Colonic mucosa (tissue), 4 donors: Measurements from ENCODE around the gene ARID1B. TPM values are rescaled to one million over a fixed set of nuclear protein-coding genes. Genes with fewer than 3 reads are reported as not detected.

Experiments used
- DNase-seq: peaks from one replicate; pipeline ENCODE4 v3.0.0-alpha.2; 2020
- H3K27ac ChIP-seq: fragments of 200-600 bp; one replicate; pipeline ENCODE4 v1.8.0; 2021
- H3K27me3 ChIP-seq: fragments of 200-600 bp; one replicate; pipeline ENCODE4 v1.8.0; 2021
- H3K36me3 ChIP-seq: fragments of 200-600 bp; one replicate; pipeline ENCODE4 v1.8.0; 2021
- H3K4me1 ChIP-seq: fragments of 200-600 bp; one replicate; pipeline ENCODE4 v1.8.0; 2021; ENCODE audit warnings: mild to moderate bottlenecking
- H3K4me3 ChIP-seq: fragments of 200-600 bp; one replicate; pipeline ENCODE4 v1.8.0; 2021
- H3K9ac ChIP-seq, 2 donors: one replicate each; pipeline ENCODE4 v1.7.0; 2013; ENCODE audit warnings: control low read depth in 2 of 2, low read depth in 2 of 2, low read length in 2 of 2
- H3K9me3 ChIP-seq: fragments of 200-600 bp; one replicate; pipeline ENCODE4 v1.8.0; 2021
- intact Hi-C: fragments of 100-400 bp; cut with DNase I; formaldehyde crosslinking; loops from one replicate; pipeline ENCODE4 v1.14.1; 2022
- total RNA-seq, 2 donors: library from RNA; stranded (reverse); fragmentation: NEBNext Ultra II Directional in 1 of 2; extraction: Animal tissue kit (Norgen Biotek cat#: 25700) in 1 of 2; gene quantifications; one replicate each; pipeline ENCODE4 v1.2.1, GENCODE V29; 2021
- TF ChIP-seq, protein P1 (sequence below): fragments of 200-600 bp; IDR thresholded peaks from one replicate; pipeline ENCODE4 v1.8.0; 2022; ENCODE audit warnings: antibody characterized with exemption, mild to moderate bottlenecking
- donor health status: healthy.
- donor health status: DM: no; HTN: no; CAD: no.
- donor health status: DM: no; HTN: no; CAD: no.

The ARID1B gene
- total RNA-seq, 2 donors from 2014 or later: 61.3 to 71.5 TPM

DNA sequence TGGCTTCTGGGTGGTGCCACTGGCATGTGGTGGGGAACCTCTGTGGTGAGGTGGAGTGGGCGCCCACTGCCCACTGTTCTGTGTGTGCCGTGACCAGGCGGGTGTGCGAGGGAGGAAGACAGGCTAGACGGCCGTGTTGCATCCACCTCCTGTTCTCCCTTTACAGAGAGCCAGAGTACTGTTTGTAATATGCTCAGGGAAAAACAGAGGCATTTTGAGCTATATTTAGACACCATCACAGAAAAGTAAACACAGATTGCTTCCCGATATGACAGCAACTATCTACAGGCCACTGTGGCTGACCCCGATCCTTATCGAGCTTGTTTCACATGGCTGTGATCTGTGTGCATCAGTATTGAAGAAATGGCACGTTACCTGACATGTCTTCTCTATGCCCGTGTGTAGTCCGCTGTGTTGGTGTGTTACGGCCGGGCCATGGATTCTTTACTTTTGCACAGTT is 45.6 kb downstream of the ARID1B start:
- Histone ChIP-seq H3K4me1 (no peaks in the 10 kb centered on the region), H3K27ac (no peak overlapping the region), H3K9ac (no peak overlapping the region), H3K4me3 (no peak overlapping the region), H3K9me3 (no peaks in the 10 kb centered on the region), H3K27me3 (no peaks in the 10 kb centered on the region), H3K36me3 (no peaks in the 10 kb centered on the region)
- TF ChIP-seq, protein P1, sequence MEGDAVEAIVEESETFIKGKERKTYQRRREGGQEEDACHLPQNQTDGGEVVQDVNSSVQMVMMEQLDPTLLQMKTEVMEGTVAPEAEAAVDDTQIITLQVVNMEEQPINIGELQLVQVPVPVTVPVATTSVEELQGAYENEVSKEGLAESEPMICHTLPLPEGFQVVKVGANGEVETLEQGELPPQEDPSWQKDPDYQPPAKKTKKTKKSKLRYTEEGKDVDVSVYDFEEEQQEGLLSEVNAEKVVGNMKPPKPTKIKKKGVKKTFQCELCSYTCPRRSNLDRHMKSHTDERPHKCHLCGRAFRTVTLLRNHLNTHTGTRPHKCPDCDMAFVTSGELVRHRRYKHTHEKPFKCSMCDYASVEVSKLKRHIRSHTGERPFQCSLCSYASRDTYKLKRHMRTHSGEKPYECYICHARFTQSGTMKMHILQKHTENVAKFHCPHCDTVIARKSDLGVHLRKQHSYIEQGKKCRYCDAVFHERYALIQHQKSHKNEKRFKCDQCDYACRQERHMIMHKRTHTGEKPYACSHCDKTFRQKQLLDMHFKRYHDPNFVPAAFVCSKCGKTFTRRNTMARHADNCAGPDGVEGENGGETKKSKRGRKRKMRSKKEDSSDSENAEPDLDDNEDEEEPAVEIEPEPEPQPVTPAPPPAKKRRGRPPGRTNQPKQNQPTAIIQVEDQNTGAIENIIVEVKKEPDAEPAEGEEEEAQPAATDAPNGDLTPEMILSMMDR: no peak
- DNase-seq: no peak
- intact Hi-C loops: no loop called here

DNA sequence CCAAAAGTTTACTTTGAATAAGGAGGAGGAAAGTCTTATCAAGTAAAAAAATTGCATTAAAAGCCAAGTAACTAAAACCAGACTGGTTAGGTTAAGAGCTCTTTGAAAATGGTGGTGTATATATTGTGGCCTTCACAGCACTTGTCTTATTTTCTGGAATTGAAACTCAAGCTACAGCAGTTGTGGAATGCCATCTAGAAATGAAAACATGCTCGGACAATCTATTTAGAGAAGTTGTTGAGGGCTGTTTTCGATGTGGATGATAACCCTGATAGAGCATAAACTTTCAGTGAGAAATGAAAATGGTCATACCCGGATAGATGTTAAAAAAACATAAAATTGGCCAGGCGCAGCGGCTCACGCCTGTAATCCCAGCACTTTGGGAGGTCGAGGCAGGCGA is 47.0 kb downstream of the ARID1B start:
- Histone ChIP-seq H3K9ac (no peak overlapping the region), H3K4me1 (no peaks in the 10 kb centered on the region), H3K27me3 (no peaks in the 10 kb centered on the region), H3K4me3 (no peak overlapping the region), H3K27ac (no peak overlapping the region), H3K36me3 (no peaks in the 10 kb centered on the region), H3K9me3 (no peaks in the 10 kb centered on the region)
- no peak for DNase-seq
- TF ChIP-seq, protein P1: no peak
- intact Hi-C loops: no loop called here

DNA sequence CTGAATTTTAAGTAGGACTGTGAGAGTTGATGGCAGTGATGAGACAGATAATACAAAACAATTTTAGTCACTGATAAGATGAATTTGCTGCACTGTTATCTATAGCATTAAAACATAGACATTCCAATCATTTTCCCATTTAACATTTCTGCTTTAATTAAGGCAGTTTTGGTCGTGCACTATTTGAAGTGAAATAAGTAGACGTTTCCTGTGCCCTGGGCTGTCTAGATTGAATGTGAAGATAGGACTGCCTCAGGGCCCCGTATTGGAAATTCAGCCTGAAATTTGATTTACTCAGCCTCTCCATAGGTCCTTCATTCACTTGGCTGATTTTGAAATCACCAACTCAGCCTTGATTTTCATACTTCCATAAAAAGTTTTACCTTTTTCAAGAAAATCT is 48.3 kb downstream of the ARID1B start:
- Histone ChIP-seq H3K9me3 (no peaks in the 10 kb centered on the region), H3K4me3 (no peak overlapping the region), H3K27ac (no peak overlapping the region), H3K27me3 (no peaks in the 10 kb centered on the region), H3K36me3 (no peaks in the 10 kb centered on the region), H3K4me1 (no peaks in the 10 kb centered on the region), H3K9ac (no peak overlapping the region)
- DNase-seq: no peak
- TF ChIP-seq, protein P1: no peak
- intact Hi-C loops: no loop called here

DNA sequence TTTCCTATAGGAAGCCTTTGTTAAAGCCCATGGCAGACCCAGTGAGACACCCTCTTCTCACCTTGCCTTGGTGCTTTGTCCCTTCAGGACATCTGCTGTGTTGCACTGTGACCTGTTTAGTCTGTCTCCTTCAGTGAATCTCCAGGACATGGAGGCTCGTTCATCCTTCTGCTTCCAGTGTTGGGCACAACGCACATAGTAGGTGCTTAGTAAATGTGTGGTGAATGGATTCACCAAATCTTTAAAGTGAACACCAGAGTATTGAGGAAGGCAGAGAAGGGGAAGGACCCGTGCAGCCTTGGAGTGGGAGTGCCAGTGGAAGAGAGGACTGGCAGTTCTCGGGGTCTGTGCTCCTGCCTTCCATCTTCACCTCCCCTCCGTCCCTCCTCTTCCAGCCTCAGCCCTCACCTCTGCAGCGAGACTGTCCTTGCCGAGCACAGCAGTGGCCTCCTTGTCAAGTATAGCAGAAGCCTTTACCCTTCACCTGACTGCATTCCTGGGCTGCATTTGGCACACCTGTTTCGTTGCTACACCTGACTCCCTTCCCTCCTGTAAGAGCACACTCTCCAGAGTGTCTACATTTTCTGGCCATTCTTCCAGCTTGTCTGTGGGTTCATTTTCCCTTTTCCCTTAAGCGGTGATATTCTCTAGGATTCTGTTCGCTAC is 49.2 kb downstream of the ARID1B start:
- TF ChIP-seq, protein P1: no peak
- intact Hi-C loops: no loop called here
- no peaks in the 10 kb centered on the region for H3K9me3 ChIP-seq
- no peaks in the 10 kb centered on the region for H3K4me1 ChIP-seq
- no peak overlapping the region for H3K4me3 ChIP-seq
- no peaks in the 10 kb centered on the region for H3K27me3 ChIP-seq
- no peaks in the 10 kb centered on the region for H3K36me3 ChIP-seq
- DNase-seq: no peak
- no peak overlapping the region for H3K9ac ChIP-seq
- H3K27ac ChIP-seq: no peak overlapping the region

DNA sequence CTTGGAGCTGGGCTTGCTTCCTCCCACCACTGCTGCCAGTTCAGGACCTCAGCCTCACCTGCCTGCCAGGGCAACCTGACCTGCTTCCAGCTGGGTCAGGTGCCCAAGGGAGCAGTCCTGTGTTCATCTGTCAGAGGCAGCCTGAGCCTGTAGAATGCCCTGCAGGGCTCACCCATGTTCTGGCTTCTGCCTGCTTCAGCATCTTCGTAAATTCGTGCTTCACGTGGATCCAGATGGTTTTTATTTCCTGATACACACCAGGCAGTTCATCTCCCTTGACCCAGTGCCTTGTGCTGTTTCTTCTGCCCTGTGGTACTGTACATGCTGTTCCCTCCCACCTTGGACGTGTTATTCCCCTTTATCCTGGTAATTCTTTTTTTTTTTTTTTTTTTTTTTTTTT is 50.2 kb downstream of the ARID1B start:
- Histone ChIP-seq H3K9ac (no peak overlapping the region), H3K9me3 (no peaks in the 10 kb centered on the region), H3K4me1 (no peaks in the 10 kb centered on the region), H3K36me3 (no peaks in the 10 kb centered on the region), H3K27ac (no peak overlapping the region), H3K27me3 (no peaks in the 10 kb centered on the region), H3K4me3 (no peak overlapping the region)
- no peak for DNase-seq
- TF ChIP-seq, protein P1: no peak
- intact Hi-C loops: no loop called here
